Fibroblast of lung (primary cell): ENCODE data around the gene RNF220. TPM values are rescaled to one million over a fixed set of nuclear protein-coding genes. Genes with fewer than 3 reads are reported as not detected.

ENCODE experiments used
- DNase-seq, 2 donors: peaks; one replicate each; pipeline versions ENCODE4 v3.0.0 to v3.0.0-alpha.2; 2010; ENCODE audit warnings: low read depth in 2 of 2
- H2AFZ ChIP-seq: 2 replicates; pipeline ENCODE4 v1.5.1; 2012; ENCODE audit warnings: low read length, control low read depth, inconsistent platforms
- H3K27ac ChIP-seq: 2 replicates; pipeline ENCODE4 v1.5.1; 2011; ENCODE audit warnings: low read length, control low read depth; ENCODE audit not compliant: insufficient read depth
- H3K27me3 ChIP-seq: 2 replicates; pipeline ENCODE4 v1.5.1; 2011; ENCODE audit warnings: mild to moderate bottlenecking, low read length; ENCODE audit not compliant: control insufficient read depth, insufficient read depth
- H3K36me3 ChIP-seq: 2 replicates; pipeline ENCODE4 v1.5.1; 2011; ENCODE audit warnings: low read length; ENCODE audit not compliant: control insufficient read depth, insufficient read depth
- H3K4me1 ChIP-seq: 2 replicates; pipeline ENCODE4 v1.5.1; 2011; ENCODE audit warnings: low read length; ENCODE audit not compliant: control insufficient read depth, insufficient read depth; ENCODE audit errors: extremely low read depth
- H3K4me2 ChIP-seq: 2 replicates; pipeline ENCODE4 v1.5.1; 2011; ENCODE audit warnings: low read length, control low read depth; ENCODE audit not compliant: insufficient read depth; ENCODE audit errors: extremely low read depth
- H3K4me3 ChIP-seq, 4 experiments: fragments of 200-600 bp in 1 of 4; sonication (generic) in 1 of 4; replicated peaks in 1 of 4; 2 replicates each; pipeline ENCODE4 v1.5.1; 2011 to 2016; ENCODE audit warnings: low read length in 4 of 4, low read depth in 3 of 4, mild to moderate bottlenecking in 3 of 4, control low read depth in 2 of 4, inconsistent platforms in 1 of 4, mixed read lengths in 1 of 4; ENCODE audit not compliant: insufficient read depth in 1 of 4; ENCODE audit errors: control extremely low read depth in 1 of 4
- H3K79me2 ChIP-seq: 2 replicates; pipeline ENCODE4 v1.5.1; 2012; ENCODE audit warnings: mild to moderate bottlenecking, low read length, inconsistent platforms; ENCODE audit not compliant: control insufficient read depth, insufficient read depth
- H3K9ac ChIP-seq: 2 replicates; pipeline ENCODE4 v1.5.1; 2011; ENCODE audit warnings: mild to moderate bottlenecking, low read length, control low read depth; ENCODE audit not compliant: insufficient read depth
- H3K9me3 ChIP-seq: 2 replicates; pipeline ENCODE4 v1.5.1; 2012; ENCODE audit warnings: low read depth, low read length; ENCODE audit not compliant: control insufficient read depth, insufficient read depth
- H4K20me1 ChIP-seq: 2 replicates; pipeline ENCODE4 v1.5.1; 2011; ENCODE audit warnings: low read length; ENCODE audit not compliant: control insufficient read depth, insufficient read depth; ENCODE audit errors: extremely low read depth
- CTCF ChIP-seq, 2 donors: IDR thresholded peaks in 1 of 2; conservative IDR thresholded peaks in 1 of 2; 1 replicate in 1 of 2; 2 replicates in 1 of 2; pipeline ENCODE4 v1.5.1; 2011 to 2012; ENCODE audit warnings: low read length in 2 of 2, control low read depth in 1 of 2, inconsistent platforms in 1 of 2, low read depth in 1 of 2, mild to moderate bottlenecking in 1 of 2
- EZH2 ChIP-seq: IDR thresholded peaks from 2 replicates; pipeline ENCODE4 v1.5.1; 2012; ENCODE audit warnings: low read length, control low read depth, mild to moderate bottlenecking; ENCODE audit errors: missing control alignments
- polyA plus RNA-seq, 2 donors: library from polyadenylated mRNA; depleted of rRNA in 1 of 2; stranded (reverse) in 1 of 2; unstranded in 1 of 2; fragments of >200 nt; gene quantifications; 2 replicates each; pipeline ENCODE4 v1.2.1, GENCODE V29; 2011 to 2012; ENCODE audit warnings: missing spikeins in 1 of 2
- total RNA-seq: library from RNA; depleted of rRNA; stranded (reverse); fragments of >200 nt; gene quantifications from 2 replicates; pipeline ENCODE4 v1.2.1, GENCODE V29; 2014

RNF220 gene
- total and polyA plus RNA-seq, 2 donors (not counting 1 experiment from before 2014, with no cell fraction given), result 42.3 to 52.0 TPM

GRCh38 chr1:44422161-44422560, 17.1 kb downstream of the RNF220 start:
- H3K27me3 ChIP-seq, result peaks cover 52% of the 10 kb centered on the region
- DNase-seq, result no peak
- no peak overlapping the region for H3K9ac ChIP-seq
- no peaks in the 10 kb centered on the region for H3K36me3 ChIP-seq
- H4K20me1 ChIP-seq, result no peaks in the 10 kb centered on the region
- no peaks in the 10 kb centered on the region for H3K9me3 ChIP-seq
- H3K4me3 ChIP-seq, result no peak overlapping the region
- no peaks in the 10 kb centered on the region for H3K4me1 ChIP-seq
- H2AFZ ChIP-seq, result no peak overlapping the region
- no peak overlapping the region for H3K4me2 ChIP-seq
- no peaks in the 10 kb centered on the region for H3K79me2 ChIP-seq
- no peak overlapping the region for H3K27ac ChIP-seq
- TF ChIP-seq CTCF (conservative IDR thresholded peaks at IDR 0.05 in 1 of 2, IDR thresholded peaks at IDR 0.05 in 1 of 2; ENCODE audit: low read depth in 1 of 2, low read length in 2 of 2), result no peak
- TF ChIP-seq EZH2, result peak; percentile 39

GRCh38 chr1:44423591-44424537, 18.8 kb downstream of the RNF220 start:
- Histone ChIP-seq H3K27me3 (peaks cover 51% of the 10 kb centered on the region), H3K79me2 (no peaks in the 10 kb centered on the region), H4K20me1 (no peaks in the 10 kb centered on the region), H3K4me3 (no peak overlapping the region), H3K36me3 (no peaks in the 10 kb centered on the region), H3K27ac (no peak overlapping the region), H3K4me1 (no peaks in the 10 kb centered on the region), H2AFZ (no peak overlapping the region), H3K4me2 (no peak overlapping the region), H3K9me3 (no peaks in the 10 kb centered on the region), H3K9ac (no peak overlapping the region)
- TF ChIP-seq EZH2 (peak; percentile 17), CTCF (conservative IDR thresholded peaks at IDR 0.05 in 1 of 2, IDR thresholded peaks at IDR 0.05 in 1 of 2; ENCODE audit: low read depth in 1 of 2, low read length in 2 of 2) (no peak)
- DNase-seq, result peak; percentile 51 to 80

- Histone ChIP-seq H3K9ac (no peak overlapping the region), H2AFZ (no peak overlapping the region), H3K4me1 (no peaks in the 10 kb centered on the region), H4K20me1 (no peaks in the 10 kb centered on the region), H3K4me2 (no peak overlapping the region), H3K27me3 (peaks cover 48% of the 10 kb centered on the region), H3K79me2 (no peaks in the 10 kb centered on the region), H3K9me3 (no peaks in the 10 kb centered on the region), H3K4me3 (no peak overlapping the region), H3K36me3 (no peaks in the 10 kb centered on the region), H3K27ac (no peak overlapping the region)
- no peak for DNase-seq
- no peak for TF ChIP-seq EZH2
- TF ChIP-seq CTCF (conservative IDR thresholded peaks at IDR 0.05 in 1 of 2, IDR thresholded peaks at IDR 0.05 in 1 of 2; ENCODE audit: low read depth in 1 of 2, low read length in 2 of 2), result no peak
These were observed 19.7 kb downstream of the RNF220 start for GRCh38 chr1:44424747-44425146.
